Activated CD4-positive, alpha-beta memory T cell treated with anti-CD3 and anti-CD28 coated beads for 36 hours (primary cell): ENCODE measurements around the gene CPN1. TPM values are rescaled to one million over a fixed set of nuclear protein-coding genes. Genes with fewer than 3 reads are reported as not detected.
"Not testable (repeated sequence)": the region's sequence is repeated elsewhere in the genome, so short reads cannot be mapped to it uniquely, and the experiment has no call there.

Experiments
- CTCF ChIA-PET: fragments of 350-600 bp; sonication (Branson Sonifier 250); formaldehyde crosslinking; loops from one replicate; lab custom pipeline; 2021; ENCODE audit warnings: antibody characterized with exemption, inconsistent platforms; lab: Charles Lee
- POLR2A ChIA-PET: fragments of 350-600 bp; sonication (Branson Sonifier 250); formaldehyde crosslinking; loops from one replicate; lab custom pipeline; 2021; ENCODE audit warnings: antibody characterized with exemption; lab: Charles Lee
- DNase-seq: peaks from one replicate; pipeline ENCODE4 v3.0.0-alpha.2; 2020
- H3K27ac Mint-ChIP-seq: one replicate; pipeline ENCODE4 v1.8.0; 2021; ENCODE audit warnings: mixed read lengths
- H3K27me3 Mint-ChIP-seq: one replicate; pipeline ENCODE4 v1.8.0; 2021; ENCODE audit warnings: mixed read lengths
- H3K36me3 Mint-ChIP-seq: one replicate; pipeline ENCODE4 v1.8.0; 2021; ENCODE audit warnings: mixed read lengths
- H3K4me1 Mint-ChIP-seq: one replicate; pipeline ENCODE4 v1.8.0; 2021; ENCODE audit warnings: low read depth, mixed read lengths
- H3K4me3 Mint-ChIP-seq: one replicate; pipeline ENCODE4 v1.8.0; 2021; ENCODE audit warnings: mild to moderate bottlenecking, mixed read lengths
- H3K9me3 Mint-ChIP-seq: one replicate; pipeline ENCODE4 v1.8.0; 2021; ENCODE audit warnings: mixed read lengths
- intact Hi-C: fragments of 100-400 bp; cut with micrococcal nuclease; formaldehyde crosslinking; loops from one replicate; pipeline ENCODE4 v1.15.1; 2023
- total RNA-seq, 2 experiments: library from RNA; stranded (reverse); gene quantifications; one replicate each; pipeline ENCODE4 v1.2.3, GENCODE V29; 2021

Gene CPN1
- total RNA-seq, 2 experiments from 2014 or later, result not detected

GRCh38 chr10:100106865-100107264, 25.2 kb upstream of the CPN1 start:
- Mint-ChIP-seq H3K27me3 (peaks cover 22% of the 10 kb centered on the region), H3K36me3 (no peaks in the 10 kb centered on the region), H3K4me1 (no peaks in the 10 kb centered on the region), H3K9me3 (peaks cover 3% of the 10 kb centered on the region), H3K4me3 (no peak overlapping the region), H3K27ac (no peak overlapping the region)
- ChIA-PET POLR2A (no interaction called here), CTCF (no interaction called here)
- intact Hi-C loops, result no loop called here
- DNase-seq, result no peak

GRCh38 chr10:100104300-100104699, 22.6 kb upstream of the CPN1 start:
- Mint-ChIP-seq H3K36me3 (no peaks in the 10 kb centered on the region), H3K4me1 (no peaks in the 10 kb centered on the region), H3K4me3 (no peak overlapping the region), H3K27ac (no peak overlapping the region), H3K9me3 (peaks cover 3% of the 10 kb centered on the region), H3K27me3 (peaks cover 32% of the 10 kb centered on the region)
- ChIA-PET POLR2A (no interaction called here), CTCF (no interaction called here)
- intact Hi-C loops, result no loop called here
- no peak for DNase-seq

- ChIA-PET POLR2A (no interaction called here), CTCF (no interaction called here)
- intact Hi-C loops, result no loop called here
- Mint-ChIP-seq H3K9me3 (peaks cover 3% of the 10 kb centered on the region), H3K27ac (no peak overlapping the region), H3K27me3 (peaks cover 32% of the 10 kb centered on the region), H3K4me1 (no peaks in the 10 kb centered on the region), H3K36me3 (no peaks in the 10 kb centered on the region), H3K4me3 (no peak overlapping the region)
- DNase-seq, result no peak
Observed at GRCh38 chr10:100103581-100103980, 21.9 kb upstream of the CPN1 start.

GRCh38 chr10:100101192-100102076, 19.8 kb upstream of the CPN1 start:
- H3K4me1 Mint-ChIP-seq, result no peaks in the 10 kb centered on the region
- H3K4me3 Mint-ChIP-seq, result no peak overlapping the region
- POLR2A ChIA-PET, result no interaction called here
- H3K9me3 Mint-ChIP-seq, result peaks cover 3% of the 10 kb centered on the region
- H3K36me3 Mint-ChIP-seq, result no peaks in the 10 kb centered on the region
- H3K27me3 Mint-ChIP-seq, result peaks cover 29% of the 10 kb centered on the region
- CTCF ChIA-PET, result no interaction called here
- DNase-seq, result no peak
- no peak overlapping the region for H3K27ac Mint-ChIP-seq
- intact Hi-C loops, result no loop called here

GRCh38 chr10:100100651-100101184, 19.0 kb upstream of the CPN1 start:
- intact Hi-C loops, result no loop called here
- POLR2A ChIA-PET, result no interaction called here
- CTCF ChIA-PET, result no interaction called here
- no peaks in the 10 kb centered on the region for H3K36me3 Mint-ChIP-seq
- DNase-seq, result no peak
- no peaks in the 10 kb centered on the region for H3K4me1 Mint-ChIP-seq
- H3K27me3 Mint-ChIP-seq, result peaks cover 29% of the 10 kb centered on the region
- H3K9me3 Mint-ChIP-seq, result peaks cover 3% of the 10 kb centered on the region
- H3K4me3 Mint-ChIP-seq, result no peak overlapping the region
- H3K27ac Mint-ChIP-seq, result no peak overlapping the region

GRCh38 chr10:100089241-100089640, 7.6 kb upstream of the CPN1 start:
- intact Hi-C loops, result no loop called here
- H3K4me3 Mint-ChIP-seq, result no peak overlapping the region

GRCh38 chr10:100086708-100087107, 5.0 kb upstream of the CPN1 start:
- POLR2A ChIA-PET, H3K36me3 Mint-ChIP-seq, H3K4me1 Mint-ChIP-seq, H3K9me3 Mint-ChIP-seq, DNase-seq, H3K4me3 Mint-ChIP-seq, intact Hi-C loops, CTCF ChIA-PET, H3K27ac Mint-ChIP-seq: not testable (repeated sequence)
- H3K27me3 Mint-ChIP-seq, result peaks cover 12% of the 10 kb centered on the region

More at GRCh38 chr10:100089241-100089640, 7.6 kb upstream of the CPN1 start:
- ChIA-PET CTCF (no interaction called here), POLR2A (no interaction called here)
- no peaks in the 10 kb centered on the region for H3K4me1 Mint-ChIP-seq
- DNase-seq, result no peak
- no peaks in the 10 kb centered on the region for H3K36me3 Mint-ChIP-seq
- H3K27me3 Mint-ChIP-seq, result peaks cover 8% of the 10 kb centered on the region
- H3K27ac Mint-ChIP-seq, result no peak overlapping the region
- no peaks in the 10 kb centered on the region for H3K9me3 Mint-ChIP-seq

GRCh38 chr10:100085596-100085995, 3.9 kb upstream of the CPN1 start:
- POLR2A ChIA-PET, result no interaction called here
- DNase-seq, result no peak
- intact Hi-C loops, result no loop called here
- Mint-ChIP-seq H3K9me3 (no peaks in the 10 kb centered on the region), H3K27ac (no peak overlapping the region), H3K36me3 (no peaks in the 10 kb centered on the region), H3K4me3 (no peak overlapping the region), H3K27me3 (peaks cover 17% of the 10 kb centered on the region), H3K4me1 (no peaks in the 10 kb centered on the region)
- CTCF ChIA-PET, result no interaction called here

GRCh38 chr10:100083623-100084022, 2.0 kb upstream of the CPN1 start:
- ChIA-PET POLR2A (no interaction called here), CTCF (no interaction called here)
- Mint-ChIP-seq H3K4me3 (no peak overlapping the region), H3K36me3 (no peaks in the 10 kb centered on the region), H3K4me1 (no peaks in the 10 kb centered on the region), H3K9me3 (no peaks in the 10 kb centered on the region), H3K27me3 (peaks cover 20% of the 10 kb centered on the region), H3K27ac (no peak overlapping the region)
- intact Hi-C loops, result no loop called here
- no peak for DNase-seq

GRCh38 chr10:100082276-100082675, 607 bp upstream of the CPN1 start:
- H3K36me3 Mint-ChIP-seq, POLR2A ChIA-PET, intact Hi-C loops, H3K27ac Mint-ChIP-seq, DNase-seq, H3K4me1 Mint-ChIP-seq, H3K4me3 Mint-ChIP-seq, H3K9me3 Mint-ChIP-seq: not testable (repeated sequence)
- CTCF ChIA-PET, result interaction anchor here (1.0 kb wide), 1 partner anchor 237 kb away, joined by 3 read pairs; no protein-coding TSS in a partner anchor
- peaks cover 18% of the 10 kb centered on the region for H3K27me3 Mint-ChIP-seq

- intact Hi-C loops, result no loop called here
- DNase-seq, result no peak
- Mint-ChIP-seq H3K4me3 (no peak overlapping the region), H3K36me3 (no peaks in the 10 kb centered on the region), H3K4me1 (no peaks in the 10 kb centered on the region), H3K27ac (no peak overlapping the region), H3K9me3 (no peaks in the 10 kb centered on the region), H3K27me3 (peaks cover 15% of the 10 kb centered on the region)
- ChIA-PET POLR2A (no interaction called here), CTCF (no interaction called here)
Observed at GRCh38 chr10:100076750-100077149, 4.9 kb downstream of the CPN1 start.

GRCh38 chr10:100075426-100076220, 6.0 kb downstream of the CPN1 start:
- intact Hi-C loops, result no loop called here
- H3K36me3 Mint-ChIP-seq, result no peaks in the 10 kb centered on the region
- H3K27me3 Mint-ChIP-seq, result peaks cover 10% of the 10 kb centered on the region
- POLR2A ChIA-PET, result no interaction called here
- no peaks in the 10 kb centered on the region for H3K4me1 Mint-ChIP-seq
- H3K9me3 Mint-ChIP-seq, result no peaks in the 10 kb centered on the region
- CTCF ChIA-PET, result interaction anchor here (0.6 kb wide), 2 partner anchors 17 to 185 kb away, joined by 3 read pairs; no protein-coding TSS in a partner anchor
- no peak for DNase-seq
- H3K27ac Mint-ChIP-seq, result no peak overlapping the region
- no peak overlapping the region for H3K4me3 Mint-ChIP-seq
